ENCODE measurements around the gene KATNAL2.

The KATNAL2 gene, protein sequence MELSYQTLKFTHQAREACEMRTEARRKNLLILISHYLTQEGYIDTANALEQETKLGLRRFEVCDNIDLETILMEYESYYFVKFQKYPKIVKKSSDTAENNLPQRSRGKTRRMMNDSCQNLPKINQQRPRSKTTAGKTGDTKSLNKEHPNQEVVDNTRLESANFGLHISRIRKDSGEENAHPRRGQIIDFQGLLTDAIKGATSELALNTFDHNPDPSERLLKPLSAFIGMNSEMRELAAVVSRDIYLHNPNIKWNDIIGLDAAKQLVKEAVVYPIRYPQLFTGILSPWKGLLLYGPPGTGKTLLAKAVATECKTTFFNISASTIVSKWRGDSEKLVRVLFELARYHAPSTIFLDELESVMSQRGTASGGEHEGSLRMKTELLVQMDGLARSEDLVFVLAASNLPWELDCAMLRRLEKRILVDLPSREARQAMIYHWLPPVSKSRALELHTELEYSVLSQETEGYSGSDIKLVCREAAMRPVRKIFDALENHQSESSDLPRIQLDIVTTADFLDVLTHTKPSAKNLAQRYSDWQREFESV

DNA sequence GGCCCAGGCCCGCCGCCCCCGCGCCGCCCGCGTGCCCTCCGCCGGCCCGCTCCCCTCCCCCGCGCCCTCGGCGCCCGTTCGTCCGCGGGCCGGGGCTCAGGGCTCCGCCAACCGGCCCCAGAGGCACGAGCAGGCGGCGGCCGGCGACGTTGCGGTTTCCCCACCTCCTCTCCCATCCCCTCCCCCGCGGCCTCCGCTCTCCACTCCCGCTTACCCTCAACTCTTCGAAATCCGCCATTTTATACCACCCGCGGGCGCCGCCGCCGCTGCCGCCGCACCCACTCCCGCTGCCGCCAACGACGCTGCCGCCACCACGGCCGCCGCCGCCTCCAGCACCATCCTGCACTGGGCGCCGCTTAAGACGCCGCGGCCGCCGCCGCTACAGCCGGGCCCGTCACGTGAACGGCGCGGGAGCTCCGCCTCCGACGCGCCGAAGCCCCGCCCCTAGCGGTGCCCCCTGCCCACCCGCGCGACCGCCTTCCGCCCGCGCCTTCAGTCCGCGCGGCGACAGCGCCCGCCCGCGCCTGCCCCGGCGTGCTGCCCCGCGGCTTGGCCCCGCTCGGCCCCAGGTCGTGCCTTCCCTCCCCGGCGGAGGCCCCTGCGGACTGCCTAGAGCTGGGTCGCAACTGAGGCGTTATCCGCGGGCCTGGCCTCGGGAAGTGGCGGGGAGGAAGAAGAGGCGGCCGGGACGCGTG lies at the start of gene KATNAL2, which contains the start of gene PIAS2:
Gene KATNAL2 (plus strand): TSS at position 495 of the 695 bp plus-strand sequence. CDS start 29,271 bp downstream, outside the sequence.
Gene PIAS2 (minus strand): TSS at position 400 of the 695 bp plus-strand sequence. CDS start 162 bp downstream, at position 238.
- DNase-seq (ENCODE audit: low read depth, low spot score), result peak; percentile 91

GRCh38 chr18:46868169-46868921 lies 49.1 kb upstream of the KATNAL2 start:
- DNase-seq (ENCODE audit: low read depth, low spot score), result no peak

DNA sequence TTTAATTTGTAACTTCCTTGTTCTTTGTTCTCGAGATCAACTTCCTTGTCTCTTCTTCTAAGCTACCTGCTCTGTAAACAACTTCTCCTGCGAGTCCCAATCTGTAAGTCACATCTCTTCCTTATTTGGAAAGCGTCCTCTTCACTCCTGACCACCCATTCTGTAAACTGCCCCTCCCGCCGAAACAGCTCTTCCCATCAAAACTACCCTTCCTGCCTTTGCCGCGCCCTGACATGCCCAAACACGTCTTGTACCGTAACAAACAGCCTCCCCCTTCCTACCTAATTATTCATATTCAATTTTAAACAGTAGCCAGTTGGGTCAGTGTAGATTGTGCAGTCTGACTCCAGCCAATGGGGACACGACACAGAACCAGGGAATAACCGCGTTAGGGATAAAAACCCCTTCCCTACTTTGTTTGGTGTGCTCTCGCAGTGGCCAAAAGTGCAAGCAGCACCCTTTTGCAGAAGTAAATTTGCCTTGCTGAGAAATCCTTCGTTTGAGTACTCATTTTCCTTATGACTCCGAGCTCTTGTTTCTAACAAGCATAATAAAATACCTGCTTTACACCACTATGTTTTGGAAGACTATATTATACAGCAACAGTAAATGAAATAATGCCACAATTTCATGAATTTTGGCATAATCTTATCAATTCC lies 39.9 kb upstream of the KATNAL2 start:
- DNase-seq (ENCODE audit: low read depth, low spot score), result no peak

DNA sequence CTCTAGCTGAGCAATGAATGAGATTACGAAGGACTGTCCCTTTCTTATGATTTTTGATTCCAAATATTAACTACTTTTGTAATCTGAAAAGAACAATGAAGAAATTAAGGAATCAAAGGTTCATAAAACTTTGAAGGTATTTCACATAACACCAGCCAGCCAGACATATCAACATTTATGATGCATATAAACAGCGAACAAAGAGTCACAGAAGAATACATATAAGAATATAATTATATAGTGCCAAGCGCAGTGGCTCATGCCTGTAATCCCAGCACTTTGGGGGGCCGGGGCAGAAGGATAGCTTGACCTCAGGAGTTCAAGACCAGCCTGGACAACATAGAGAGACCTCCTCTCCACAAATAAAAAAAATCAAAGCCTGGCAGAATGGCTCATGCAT lies 34.2 kb upstream of the KATNAL2 start:
- no peak for DNase-seq (ENCODE audit: low read depth, low spot score)

GRCh38 chr18:46886893-46887292 lies 30.5 kb upstream of the KATNAL2 start:
- no peak for DNase-seq (ENCODE audit: low read depth, low spot score)

GRCh38 chr18:46888965-46889364 lies 28.4 kb upstream of the KATNAL2 start:
- no peak for DNase-seq (ENCODE audit: low read depth, low spot score)

GRCh38 chr18:46891742-46892214 lies 25.6 kb upstream of the KATNAL2 start:
- no peak for DNase-seq (ENCODE audit: low read depth, low spot score)

DNA sequence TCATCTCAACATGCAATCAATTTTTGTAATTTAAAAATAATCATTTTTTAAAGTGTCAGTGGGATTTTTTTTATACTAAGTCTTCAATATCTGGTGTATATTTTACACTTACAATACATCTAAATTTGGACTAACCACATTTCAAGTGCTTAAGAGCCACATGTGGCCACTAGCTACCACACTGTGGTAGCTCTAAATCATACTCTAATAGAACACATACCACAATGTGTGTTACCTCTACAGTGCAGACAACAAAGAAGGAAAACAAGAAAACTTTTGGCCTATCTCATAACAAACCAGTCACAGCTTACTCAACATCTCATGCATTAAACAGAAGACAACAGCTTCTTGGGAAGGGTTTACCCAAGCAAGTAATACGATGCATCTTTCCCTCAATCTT lies 24.6 kb upstream of the KATNAL2 start:
- DNase-seq (ENCODE audit: low read depth, low spot score), result peak; percentile 2

DNA sequence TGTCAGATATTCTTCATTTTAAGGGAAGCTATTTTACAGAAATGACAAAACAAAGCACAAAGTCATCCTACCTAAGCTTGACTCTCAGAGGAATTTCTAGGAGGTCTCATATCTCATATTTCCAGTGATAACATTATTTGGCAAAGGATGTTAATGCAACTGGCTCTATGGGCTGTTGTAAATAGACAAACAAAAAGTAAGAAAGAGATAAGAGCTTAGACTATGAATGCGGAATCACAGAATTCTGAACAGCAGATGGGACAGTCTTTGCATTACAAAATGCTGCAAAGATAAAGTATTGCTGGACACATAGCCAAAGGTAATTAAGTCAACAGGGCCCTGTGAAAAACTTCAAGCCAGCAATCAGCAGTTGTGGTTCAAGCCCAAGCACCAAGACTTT lies 24.0 kb upstream of the KATNAL2 start:
- no peak for DNase-seq (ENCODE audit: low read depth, low spot score)

- no peak for DNase-seq (ENCODE audit: low read depth, low spot score)
Observed at GRCh38 chr18:46894124-46894523, 23.3 kb upstream of the KATNAL2 start.

DNA sequence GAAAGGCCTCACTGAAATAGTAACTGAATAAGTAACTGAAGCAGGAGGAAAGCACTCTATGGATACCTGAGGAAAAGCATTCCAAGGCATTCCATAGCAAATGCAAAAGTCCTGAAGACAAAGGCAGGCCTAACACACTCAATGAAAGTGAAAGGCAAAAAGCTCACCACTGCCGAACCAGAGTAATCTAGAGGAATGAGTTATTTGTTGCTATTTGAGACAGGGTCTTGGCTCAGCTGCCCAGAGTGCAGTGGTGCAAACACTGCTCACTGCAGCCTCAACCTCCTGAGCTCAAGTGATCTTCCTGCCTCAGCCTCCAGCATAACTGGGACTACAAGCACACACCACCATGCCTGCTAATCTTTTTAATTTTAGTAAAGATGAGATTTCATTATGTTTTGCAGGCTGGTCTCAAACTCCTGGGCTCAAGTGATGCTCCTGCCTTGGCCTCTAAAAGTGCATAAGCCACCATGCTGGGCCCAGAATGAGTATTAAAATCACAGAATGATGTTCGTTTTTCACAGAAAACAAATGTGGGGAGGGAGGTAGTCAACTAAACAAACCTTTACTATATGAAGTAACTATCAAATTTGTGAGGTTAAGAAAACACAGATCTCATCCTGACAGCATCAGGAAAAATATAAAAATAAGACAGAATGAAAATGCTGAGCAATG lies 18.0 kb upstream of the KATNAL2 start:
- DNase-seq (ENCODE audit: low read depth, low spot score), result peak; percentile 68

GRCh38 chr18:46903406-46903805 lies 14.0 kb upstream of the KATNAL2 start:
- DNase-seq (ENCODE audit: low read depth, low spot score), result no peak

- DNase-seq (ENCODE audit: low read depth, low spot score), result no peak
Observed at GRCh38 chr18:46909497-46909896, 7.9 kb upstream of the KATNAL2 start.

- DNase-seq (ENCODE audit: low read depth, low spot score), result no peak
Observed at GRCh38 chr18:46910856-46911255, 6.5 kb upstream of the KATNAL2 start.

DNA sequence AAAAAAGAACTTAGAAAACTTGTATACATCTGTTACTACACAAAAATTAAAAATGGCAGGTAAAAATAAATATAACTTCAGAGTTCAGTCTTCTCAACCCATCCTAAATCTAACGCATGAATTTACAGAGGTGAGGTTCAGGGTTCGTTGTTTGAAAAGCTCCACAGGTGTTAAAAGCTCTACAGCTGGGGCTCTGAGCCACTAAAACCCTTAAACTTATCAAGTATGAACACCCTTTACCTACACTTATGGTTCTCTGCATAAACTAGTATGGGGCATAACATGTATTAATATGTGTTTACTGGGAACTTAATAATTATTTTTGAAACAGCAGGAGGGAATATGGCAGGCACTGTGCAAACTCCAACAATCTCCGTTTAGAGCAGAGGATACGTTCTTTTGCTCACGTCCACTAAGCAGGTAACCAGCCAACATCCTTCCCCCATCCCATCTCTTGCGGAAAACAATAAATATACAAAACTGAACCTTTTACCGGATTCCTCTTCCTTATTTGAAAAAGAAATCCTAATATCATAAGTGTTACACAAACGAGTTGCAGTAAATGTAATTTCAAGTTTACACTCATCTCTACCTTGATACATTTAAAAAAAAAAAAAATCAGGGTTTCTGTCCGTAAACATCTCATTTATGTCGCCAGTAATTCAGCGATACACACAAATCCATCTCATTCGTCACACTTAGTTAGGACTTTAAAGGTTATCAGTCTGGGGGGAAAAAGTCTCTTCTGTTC lies 1.4 kb upstream of the KATNAL2 start:
- peak; percentile 8 for DNase-seq (ENCODE audit: low read depth, low spot score)

GRCh38 chr18:46916551-46917107 lies 773 bp upstream of the KATNAL2 start:
- DNase-seq (ENCODE audit: low read depth, low spot score), result no peak

DNA sequence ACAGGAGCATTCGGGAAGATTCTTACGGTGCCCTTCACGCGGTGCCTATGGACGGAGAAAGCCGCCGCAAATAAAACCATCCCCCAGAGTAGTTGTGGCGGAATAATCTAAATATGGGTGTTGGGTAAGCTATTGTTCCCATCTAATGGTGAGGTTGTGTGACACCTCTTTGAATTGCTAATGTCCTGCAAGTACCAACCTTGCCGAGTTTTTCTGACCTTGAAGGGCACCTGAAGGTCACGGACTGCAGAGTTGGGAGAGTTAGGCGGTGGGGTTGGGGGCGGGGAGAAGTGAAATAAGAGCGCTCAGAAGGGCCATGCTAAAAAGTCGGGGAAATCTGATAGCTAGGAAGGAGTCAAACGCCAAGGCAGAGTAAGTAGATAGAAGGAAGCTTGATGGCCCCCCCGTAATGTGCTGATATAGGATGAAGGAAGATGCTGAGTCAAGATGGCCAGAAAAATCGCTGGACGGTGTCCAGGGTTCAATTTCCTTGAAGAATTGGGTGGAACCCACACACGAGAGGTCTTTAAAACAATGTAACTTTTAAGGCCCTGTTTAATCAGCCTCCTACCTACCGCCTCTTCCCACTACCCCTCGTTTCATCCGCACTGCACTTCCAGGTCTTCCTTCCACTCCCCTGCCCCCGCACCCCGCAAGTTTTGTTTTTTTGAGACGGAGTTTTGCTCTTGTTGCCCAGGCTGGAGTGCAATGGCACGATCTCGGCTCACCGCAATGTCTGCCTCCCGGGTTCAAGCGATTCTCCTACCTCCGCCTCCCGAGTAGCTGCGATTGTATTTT lies 600 bp downstream of the KATNAL2 start:
- DNase-seq (ENCODE audit: low read depth, low spot score), result no peak

GRCh38 chr18:46920067-46920466 lies 2.7 kb downstream of the KATNAL2 start:
- DNase-seq (ENCODE audit: low read depth, low spot score), result no peak

- DNase-seq (ENCODE audit: low read depth, low spot score), result no peak
Observed at GRCh38 chr18:46920653-46921052, 3.3 kb downstream of the KATNAL2 start.

All from astrocyte of the hippocampus (primary cell).